ENCODE data around the gene LMBR1.
"Not testable (repeated sequence)": the region's sequence is repeated elsewhere in the genome, so short reads cannot be mapped to it uniquely, and the experiment has no call there.

GRCh38 chr7:156637093-156637492 is 255.9 kb downstream of the LMBR1 start:
- TF ChIP-seq EZH2 (IDR thresholded peaks at IDR 0.05; ENCODE audit: borderline replicate concordance, insufficient read depth, low read depth, low read length, poor library complexity, severe bottlenecking); CTCF (IDR thresholded peaks at IDR 0.05): not testable (repeated sequence)
